G401 (cell line): ENCODE results near the gene PTPRM. TPM values are rescaled to one million over a fixed set of nuclear protein-coding genes. Genes with fewer than 3 reads are reported as not detected.
"Not testable (repeated sequence)": the region's sequence is repeated elsewhere in the genome, so short reads cannot be mapped to it uniquely, and the experiment has no call there.

Experiments
- DNase-seq: peaks from one replicate; pipeline ENCODE4 v3.0.0-alpha.2; 2015; ENCODE audit warnings: low spot score
- in situ Hi-C: cut with HindIII; loops from 2 replicates; pipeline ENCODE4 v1.10.0; 2016; ENCODE audit warnings: low sequenced_read_pairs, mixed read lengths
- total RNA-seq: library from RNA; depleted of rRNA; stranded (reverse); fragments of >200 nt; shearing (Covaris generic); gene quantifications from 2 replicates; pipeline ENCODE4 v1.2.3, GENCODE V29; 2014

The PTPRM gene
- total RNA-seq, 1 experiment from 2014 or later: not detected

GRCh38 chr18:7688580-7688979 lies 121.5 kb downstream of the PTPRM start:
- DNase-seq: no peak
- in situ Hi-C loops: no loop called here

GRCh38 chr18:7691206-7691605 lies 124.1 kb downstream of the PTPRM start:
- in situ Hi-C loops: no loop called here
- DNase-seq: no peak

- no peak for DNase-seq
- in situ Hi-C loops: no loop called here
Observed at GRCh38 chr18:7696780-7697179, 129.7 kb downstream of the PTPRM start.

GRCh38 chr18:7697306-7697705 lies 130.2 kb downstream of the PTPRM start:
- in situ Hi-C loops: no loop called here
- DNase-seq: no peak

- DNase-seq: no peak
- in situ Hi-C loops: no loop called here
Observed at GRCh38 chr18:7711495-7711894, 144.4 kb downstream of the PTPRM start.

GRCh38 chr18:7720395-7720794 lies 153.3 kb downstream of the PTPRM start:
- no peak for DNase-seq
- in situ Hi-C loops: no loop called here

GRCh38 chr18:7721532-7721931 lies 154.4 kb downstream of the PTPRM start:
- no peak for DNase-seq
- in situ Hi-C loops: no loop called here

GRCh38 chr18:7722955-7723354 lies 155.8 kb downstream of the PTPRM start:
- in situ Hi-C loops: no loop called here
- DNase-seq: no peak

- in situ Hi-C loops: no loop called here
- no peak for DNase-seq
Observed at GRCh38 chr18:7723558-7723957, 156.4 kb downstream of the PTPRM start.

GRCh38 chr18:7725473-7725872 lies 158.4 kb downstream of the PTPRM start:
- in situ Hi-C loops: no loop called here
- no peak for DNase-seq

- no peak for DNase-seq
- in situ Hi-C loops: no loop called here
Observed at GRCh38 chr18:7725897-7726296, 158.8 kb downstream of the PTPRM start.

- no peak for DNase-seq
- in situ Hi-C loops: no loop called here
Observed at GRCh38 chr18:7726522-7726921, 159.4 kb downstream of the PTPRM start.

- in situ Hi-C loops: no loop called here
- no peak for DNase-seq
Observed at GRCh38 chr18:7727361-7728076, 160.4 kb downstream of the PTPRM start.

- in situ Hi-C loops: no loop called here
- no peak for DNase-seq
Observed at GRCh38 chr18:7728297-7728696, 161.2 kb downstream of the PTPRM start.

GRCh38 chr18:7729868-7730267 lies 162.8 kb downstream of the PTPRM start:
- in situ Hi-C loops: no loop called here
- DNase-seq: no peak

GRCh38 chr18:7730682-7731081 lies 163.6 kb downstream of the PTPRM start:
- in situ Hi-C loops: no loop called here
- no peak for DNase-seq

GRCh38 chr18:7733642-7734041 lies 166.5 kb downstream of the PTPRM start:
- DNase-seq: no peak
- in situ Hi-C loops: no loop called here

GRCh38 chr18:7735196-7735595 lies 168.1 kb downstream of the PTPRM start:
- no peak for DNase-seq
- in situ Hi-C loops: no loop called here

GRCh38 chr18:7735626-7736175 lies 168.6 kb downstream of the PTPRM start:
- DNase-seq: no peak
- in situ Hi-C loops: no loop called here

- DNase-seq, in situ Hi-C loops: not testable (repeated sequence)
Observed at GRCh38 chr18:7736526-7736925, 169.4 kb downstream of the PTPRM start.

GRCh38 chr18:7737550-7737949 lies 170.4 kb downstream of the PTPRM start:
- in situ Hi-C loops: no loop called here
- no peak for DNase-seq
